ENCODE measurements around the gene SECISBP2.

The SECISBP2 gene

DNA sequence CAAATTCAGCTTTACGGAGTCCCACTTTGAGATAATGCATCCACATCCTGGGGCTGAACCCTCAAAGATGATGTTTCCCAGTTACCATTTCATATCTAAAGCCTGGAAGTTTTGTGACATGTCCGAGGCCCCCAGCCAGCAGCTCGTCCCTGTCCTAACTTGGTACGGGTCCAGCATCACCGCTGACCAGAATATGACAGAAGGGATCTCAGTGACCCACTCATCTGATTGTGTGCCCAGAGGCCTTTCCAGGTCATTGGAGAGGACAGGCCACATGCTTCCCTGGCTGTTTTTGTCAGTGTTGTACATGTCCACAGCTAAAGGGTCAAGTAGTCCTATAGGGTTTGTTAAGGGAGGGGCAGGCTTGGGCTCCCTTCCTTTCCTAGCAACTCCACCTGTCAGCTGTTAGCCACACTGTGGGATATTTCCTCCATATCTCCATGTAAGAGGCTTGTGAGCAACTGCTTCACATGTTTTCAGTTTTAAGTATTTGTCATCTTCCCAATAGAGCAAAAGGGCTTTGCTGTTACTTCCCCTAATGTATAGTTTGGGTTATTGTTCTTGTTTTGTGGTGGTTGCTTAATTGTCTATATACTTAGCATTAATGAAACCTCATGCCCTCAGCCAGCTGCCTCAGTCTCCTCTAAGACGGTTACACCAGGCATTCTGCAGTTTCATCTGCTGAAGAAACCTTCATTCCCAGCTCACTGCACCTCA is 33.4 kb downstream of the SECISBP2 start:
- no peak for DNase-seq

DNA sequence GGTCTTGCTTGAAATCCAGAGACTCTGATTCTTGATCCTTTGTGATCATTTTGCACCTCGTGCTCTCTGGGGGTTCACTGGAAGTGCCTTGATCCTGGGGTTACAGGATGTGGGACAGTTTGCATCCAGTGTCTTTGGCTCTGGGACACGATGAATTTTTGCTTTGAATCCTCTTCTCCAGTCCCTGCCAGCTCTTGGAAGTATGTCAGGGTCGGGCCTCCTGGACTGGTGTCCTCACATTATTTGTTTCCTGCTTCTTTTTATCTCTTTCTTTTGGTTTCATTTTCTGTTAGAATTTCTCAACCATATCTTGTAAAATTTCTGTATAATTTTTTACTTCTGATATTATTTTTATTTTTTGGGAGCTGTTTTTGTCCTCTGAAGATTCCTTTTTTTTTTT is 34.2 kb downstream of the SECISBP2 start:
- DNase-seq = no peak

DNA sequence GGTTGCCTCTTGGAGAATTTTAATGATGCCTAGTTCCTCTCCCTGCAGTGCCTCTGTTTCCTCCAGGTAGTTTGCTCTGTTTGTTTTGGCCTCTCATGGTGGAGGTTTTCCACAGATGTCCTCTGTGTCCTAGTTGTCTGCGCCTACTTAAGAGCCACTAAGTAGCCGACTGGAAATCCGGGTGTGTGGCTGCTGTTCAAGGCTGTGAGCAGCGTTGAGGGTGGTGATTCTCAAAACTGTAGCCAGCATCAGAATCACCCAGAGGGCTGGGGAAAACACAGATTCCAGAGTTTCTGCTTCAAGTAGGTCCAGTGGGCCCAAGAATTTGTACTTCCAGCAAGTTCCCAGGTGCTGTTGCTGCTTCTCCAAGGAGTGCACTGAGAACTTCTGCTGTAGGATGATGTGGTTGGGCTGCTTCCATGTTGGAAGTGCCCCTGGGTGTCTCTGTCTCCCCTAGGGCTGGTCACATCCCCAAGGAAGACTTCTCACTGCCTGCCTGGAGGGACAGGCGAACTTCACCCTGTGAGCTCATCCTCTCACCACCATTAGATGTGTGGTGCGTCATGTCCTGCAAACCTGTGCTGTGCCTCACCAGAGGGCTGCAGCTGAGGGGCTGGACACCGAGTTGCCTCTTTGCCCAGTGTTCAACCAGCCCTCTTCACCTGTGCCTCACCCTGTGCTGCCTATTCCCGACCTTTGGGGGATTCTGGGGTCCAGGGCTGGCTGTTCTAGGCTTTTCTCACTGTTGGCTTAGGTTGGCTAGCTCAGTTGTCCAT is 34.8 kb downstream of the SECISBP2 start:
- DNase-seq = no peak

DNA sequence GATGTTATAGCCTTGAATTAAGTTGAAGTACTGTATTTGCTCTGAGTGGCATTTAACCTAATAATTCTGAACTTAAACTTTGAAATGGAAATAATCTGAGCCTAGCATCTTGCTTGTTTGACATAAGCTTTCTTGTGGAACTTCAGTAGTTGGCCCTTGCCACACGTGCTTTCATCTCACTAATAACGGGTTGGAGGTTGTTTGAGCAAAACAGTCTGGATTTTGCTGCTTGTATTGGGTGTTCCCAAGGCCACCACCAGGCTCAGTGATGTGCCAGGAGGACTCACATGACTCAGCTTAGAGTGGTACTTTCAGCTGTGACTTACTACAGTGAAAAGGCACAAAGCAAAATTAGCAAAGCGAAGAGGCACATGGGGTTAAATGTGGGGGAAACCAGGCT is 35.7 kb downstream of the SECISBP2 start:
- DNase-seq = no peak

DNA sequence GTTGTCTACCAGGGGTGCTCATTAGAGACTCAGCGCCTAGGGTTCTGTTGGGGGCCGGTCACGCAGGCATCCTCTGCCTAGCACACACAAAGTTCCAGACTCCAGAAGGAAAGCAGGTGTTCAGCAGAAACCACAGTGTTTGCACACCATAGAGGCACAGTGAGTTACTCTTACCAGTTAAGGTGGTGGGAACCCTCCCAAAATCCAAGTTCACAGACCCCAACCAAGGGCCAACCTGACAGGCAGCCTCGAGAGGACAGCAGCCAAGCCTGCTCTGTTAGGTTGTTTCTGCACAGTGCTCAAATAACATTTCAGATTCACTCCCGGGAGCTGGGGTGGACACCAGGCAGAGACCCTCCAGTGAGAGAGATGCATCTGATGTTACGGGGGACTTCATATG is 36.2 kb downstream of the SECISBP2 start:
- DNase-seq = no peak

DNA sequence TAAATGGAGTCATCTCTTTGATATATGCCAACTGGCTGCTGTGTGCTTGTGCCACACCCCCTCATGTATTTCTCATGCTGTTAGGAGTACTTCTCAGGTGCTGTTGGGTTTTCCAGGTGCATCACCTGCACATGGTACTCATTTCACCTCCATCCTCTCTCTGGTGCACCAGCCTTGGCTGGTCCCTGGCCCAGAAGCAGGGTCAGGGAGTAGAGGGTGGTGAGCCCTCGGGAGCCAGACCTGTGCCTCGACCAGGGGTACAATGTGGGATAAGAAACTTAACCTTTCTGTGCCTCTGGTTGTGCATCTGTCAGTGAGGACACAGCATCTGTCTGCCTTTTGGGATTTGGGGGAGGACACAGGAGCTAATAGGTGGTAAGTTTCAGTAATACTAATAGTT is 38.5 kb downstream of the SECISBP2 start:
- DNase-seq = no peak

DNA sequence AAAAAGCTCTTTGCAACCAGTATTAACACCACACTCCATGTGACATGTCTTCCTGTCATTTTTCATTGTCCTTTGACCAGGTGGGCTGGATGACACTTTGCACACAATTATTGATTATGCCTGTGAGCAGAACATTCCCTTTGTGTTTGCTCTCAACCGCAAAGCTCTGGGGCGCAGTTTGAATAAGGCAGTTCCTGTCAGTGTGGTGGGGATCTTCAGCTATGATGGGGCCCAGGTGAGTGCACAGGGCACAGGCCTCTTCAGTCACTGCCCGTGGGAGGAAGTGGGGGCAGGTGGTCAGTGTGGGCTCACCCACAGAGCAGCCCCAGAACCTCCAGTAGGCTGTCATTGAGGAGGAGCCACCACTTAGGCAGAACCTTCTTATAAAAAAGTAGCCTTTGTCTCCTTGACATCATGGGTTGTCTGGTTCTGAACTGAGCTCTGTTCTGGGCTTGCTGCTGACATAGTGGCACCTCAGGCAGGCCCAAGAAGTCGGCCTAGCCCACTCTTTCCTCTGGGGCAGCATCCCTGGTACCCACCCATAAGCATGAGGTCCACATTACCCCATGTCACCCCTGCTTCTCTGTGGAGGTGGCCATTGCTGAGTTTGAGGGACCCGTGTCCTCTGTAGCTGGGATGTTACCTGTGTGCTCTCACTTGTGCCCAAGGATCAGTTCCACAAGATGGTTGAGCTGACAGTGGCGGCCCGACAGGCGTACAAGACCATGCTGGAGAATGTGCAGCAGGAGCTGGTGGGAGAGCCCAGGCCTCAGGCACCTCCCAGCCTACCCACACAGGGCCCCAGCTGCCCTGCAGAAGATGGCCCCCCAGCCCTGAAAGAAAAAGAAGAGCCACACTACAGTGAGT is 39.3 kb downstream of the SECISBP2 start:
- DNase-seq = no peak

DNA sequence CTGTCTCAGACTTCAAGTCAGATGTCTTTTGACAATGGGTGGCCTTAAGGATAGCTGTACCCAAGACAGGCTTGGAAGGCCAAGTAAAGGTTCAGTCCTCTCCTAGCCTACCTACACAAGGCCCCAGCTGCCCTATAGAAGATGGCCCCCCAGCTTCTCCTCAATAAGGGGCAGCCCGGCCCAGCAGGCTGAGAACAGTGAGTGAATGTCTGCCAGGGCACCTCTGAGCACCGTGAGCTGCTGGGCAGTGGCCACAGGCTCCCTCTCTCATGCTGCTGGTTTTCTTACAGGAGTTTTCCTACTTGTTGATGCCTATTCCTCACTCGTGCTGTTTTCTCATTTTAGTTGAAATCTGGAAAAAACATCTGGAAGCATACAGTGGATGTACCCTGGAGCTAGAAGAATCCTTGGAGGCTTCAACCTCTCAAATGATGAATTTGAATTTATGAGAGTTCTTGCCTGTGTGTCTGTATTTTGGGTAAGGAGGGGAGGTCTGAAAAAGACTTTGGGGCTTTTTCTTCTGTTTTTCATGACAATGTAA is 40.1 kb downstream of the SECISBP2 start:
- no peak for DNase-seq

DNA sequence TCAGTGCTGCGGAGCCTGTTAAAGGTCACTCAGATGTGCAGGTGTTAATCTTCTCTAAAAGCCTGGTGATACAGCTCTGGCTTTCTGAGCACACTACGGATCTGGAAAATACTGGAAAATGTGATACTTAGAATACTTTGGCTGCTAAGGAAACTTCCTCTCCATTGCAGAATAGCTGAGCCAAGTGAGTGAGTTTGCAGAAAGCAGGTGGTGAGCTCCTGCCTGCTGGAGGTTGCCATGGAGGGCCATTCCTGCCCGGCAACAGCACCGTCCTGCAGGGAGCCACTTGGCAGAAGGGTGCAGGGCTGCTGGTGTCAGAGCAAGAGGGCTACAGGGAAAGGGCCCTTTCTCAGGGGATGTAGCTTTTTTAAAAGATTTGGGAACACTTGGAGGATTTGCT is 40.7 kb downstream of the SECISBP2 start:
- DNase-seq = no peak

DNA sequence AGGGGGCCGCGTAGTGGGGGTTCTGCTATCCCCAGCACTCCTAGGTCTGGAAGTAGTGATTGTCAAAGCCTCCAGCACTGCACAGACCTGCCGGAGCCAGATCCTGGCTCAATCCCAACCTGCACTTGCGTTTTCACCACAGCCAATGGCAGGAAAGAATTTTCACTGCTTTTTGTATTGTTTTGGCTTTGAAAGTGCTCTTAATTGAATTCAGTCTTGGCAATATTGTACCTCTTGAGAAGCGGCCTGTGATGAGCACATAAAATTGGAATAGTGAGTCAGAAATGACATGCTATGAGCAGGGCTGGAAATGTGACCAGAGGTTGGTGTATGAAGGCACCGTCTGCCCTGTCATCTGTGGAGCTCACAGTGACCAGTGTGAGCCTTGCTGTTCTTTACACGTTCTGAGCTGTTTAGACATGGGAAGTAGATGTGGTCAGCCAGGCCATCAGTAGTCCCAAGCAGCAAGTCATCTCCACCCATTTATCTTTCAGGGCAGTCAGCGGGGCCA is 41.5 kb downstream of the SECISBP2 start:
- DNase-seq = no peak

DNA sequence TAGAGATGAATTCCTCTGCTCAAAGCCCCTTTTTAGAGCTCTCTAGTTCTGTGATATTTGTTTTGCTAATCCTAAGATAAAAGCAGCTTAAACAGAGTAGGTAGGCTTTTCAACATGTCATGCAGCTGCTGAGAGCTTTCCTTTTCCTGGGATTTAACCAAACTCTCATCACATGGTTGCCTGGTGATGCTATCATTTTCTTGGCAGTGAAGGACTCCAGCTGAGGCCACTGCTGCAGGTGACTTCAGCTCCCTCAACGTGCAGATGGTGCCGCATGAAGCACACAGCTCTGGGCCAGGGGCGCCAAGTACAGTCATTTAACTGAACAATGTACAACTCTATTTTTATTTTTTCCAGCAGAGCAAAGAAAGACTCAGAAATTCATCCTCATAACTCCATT is 42.2 kb downstream of the SECISBP2 start:
- no peak for DNase-seq

DNA sequence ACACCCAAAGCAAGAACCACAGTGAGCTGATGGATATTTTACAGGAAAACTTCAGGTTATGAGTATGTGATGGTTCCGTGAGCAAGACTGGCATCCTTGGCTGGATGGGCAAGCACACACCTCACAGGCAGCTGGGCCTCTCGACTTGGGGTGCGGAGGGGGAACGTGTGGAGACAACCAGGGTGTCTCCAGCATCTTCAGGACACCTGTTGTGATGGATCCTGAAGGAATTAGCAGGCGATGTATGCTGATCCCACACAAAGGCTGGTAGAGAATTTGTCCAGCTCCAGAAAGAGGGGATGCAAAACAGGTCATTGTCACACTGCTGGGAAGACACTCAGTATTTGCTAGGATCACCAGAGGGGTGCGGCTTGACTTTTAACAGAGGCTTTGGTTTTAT is 42.7 kb downstream of the SECISBP2 start:
- no peak for DNase-seq

DNA sequence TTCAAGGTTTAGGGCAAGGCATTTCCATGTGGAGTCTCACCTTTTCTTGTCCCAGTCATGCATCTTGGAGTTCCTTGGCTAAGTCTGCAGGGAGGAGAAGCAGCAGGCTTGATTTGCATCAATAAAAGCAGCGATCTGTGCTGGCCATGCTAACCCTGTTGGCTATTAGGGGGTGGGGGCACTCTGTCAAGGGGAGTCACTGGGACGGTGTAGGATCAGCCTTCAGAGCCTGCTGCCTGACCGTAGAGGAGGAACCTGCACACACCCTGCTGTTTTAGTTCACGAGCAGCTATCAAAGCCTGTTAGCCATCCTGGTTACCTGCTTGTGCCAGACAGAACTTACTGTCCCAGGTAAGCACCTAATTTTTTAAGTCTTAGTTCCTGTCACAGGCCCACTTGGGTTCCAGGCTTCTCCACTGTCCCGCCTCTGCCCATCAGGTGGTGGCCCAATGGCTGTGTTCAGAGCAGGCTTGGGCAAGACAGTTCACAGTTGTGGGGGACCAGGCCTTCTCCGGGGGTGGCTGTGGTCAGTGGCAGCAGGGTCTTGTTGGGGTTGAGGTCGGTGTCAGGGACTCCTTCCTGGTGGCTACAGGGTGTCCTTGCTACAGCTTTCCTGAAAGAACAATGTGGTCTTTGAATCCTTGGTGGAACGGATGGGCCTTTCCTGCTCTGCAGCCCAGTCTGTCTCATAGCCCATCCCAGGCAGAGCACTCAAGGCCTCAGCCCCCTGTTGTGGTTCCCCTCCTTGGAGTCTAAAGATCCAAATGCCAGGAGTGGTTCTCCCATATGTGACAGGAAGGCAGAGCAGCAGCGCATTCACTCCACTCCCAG is 43.7 kb downstream of the SECISBP2 start:
- no peak for DNase-seq

DNA sequence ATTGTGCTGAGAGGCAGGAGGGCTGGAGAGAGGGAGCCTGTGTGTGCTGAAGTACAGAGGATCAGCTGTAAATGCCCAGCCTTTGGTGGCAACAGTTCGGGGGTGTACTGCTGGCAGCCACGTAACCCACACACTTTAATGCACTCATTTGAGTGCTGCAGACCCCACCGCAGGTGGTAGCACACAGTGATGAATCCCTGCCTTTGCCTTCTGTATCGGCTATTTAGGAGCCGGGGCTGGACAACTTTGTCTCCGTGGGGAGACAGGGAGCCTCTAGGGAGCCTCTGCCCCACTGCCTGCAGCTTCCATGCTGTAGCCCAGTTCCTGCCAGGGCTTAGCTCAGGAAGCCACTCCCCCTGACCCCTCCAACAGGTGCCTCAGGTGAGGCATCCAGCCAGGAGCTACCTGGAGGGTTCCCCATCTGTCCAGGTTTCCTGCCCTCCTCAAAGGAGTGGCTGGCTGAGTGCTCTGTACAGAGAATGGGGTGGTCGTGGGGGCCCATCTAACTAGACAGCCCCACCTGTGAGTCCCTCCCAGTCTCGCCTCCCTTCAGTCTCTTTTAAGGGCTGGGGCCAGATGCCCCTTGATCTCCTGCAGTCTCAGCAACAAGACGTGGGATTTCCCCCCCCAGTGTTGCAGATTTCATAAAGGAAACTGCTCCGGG is 44.5 kb downstream of the SECISBP2 start:
- no peak for DNase-seq

DNA sequence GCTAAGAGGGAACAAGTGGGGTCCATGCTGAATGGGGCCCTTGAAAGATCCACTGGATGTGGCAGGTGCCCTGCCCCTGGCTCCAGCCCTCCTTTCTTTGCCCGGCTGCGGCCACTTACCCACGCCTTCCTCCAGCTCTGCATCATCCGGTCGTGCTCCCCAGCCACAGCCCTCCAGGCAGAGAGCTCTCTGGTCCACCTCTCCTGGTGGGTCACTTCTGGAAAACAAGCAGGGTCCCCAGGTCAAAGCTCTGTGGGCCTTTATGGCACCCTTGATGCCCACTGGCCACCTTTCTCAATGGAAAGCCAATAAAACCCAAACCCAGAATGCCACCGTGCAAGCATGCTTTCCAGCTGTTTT is 45.0 kb downstream of the SECISBP2 start:
- DNase-seq = no peak

DNA sequence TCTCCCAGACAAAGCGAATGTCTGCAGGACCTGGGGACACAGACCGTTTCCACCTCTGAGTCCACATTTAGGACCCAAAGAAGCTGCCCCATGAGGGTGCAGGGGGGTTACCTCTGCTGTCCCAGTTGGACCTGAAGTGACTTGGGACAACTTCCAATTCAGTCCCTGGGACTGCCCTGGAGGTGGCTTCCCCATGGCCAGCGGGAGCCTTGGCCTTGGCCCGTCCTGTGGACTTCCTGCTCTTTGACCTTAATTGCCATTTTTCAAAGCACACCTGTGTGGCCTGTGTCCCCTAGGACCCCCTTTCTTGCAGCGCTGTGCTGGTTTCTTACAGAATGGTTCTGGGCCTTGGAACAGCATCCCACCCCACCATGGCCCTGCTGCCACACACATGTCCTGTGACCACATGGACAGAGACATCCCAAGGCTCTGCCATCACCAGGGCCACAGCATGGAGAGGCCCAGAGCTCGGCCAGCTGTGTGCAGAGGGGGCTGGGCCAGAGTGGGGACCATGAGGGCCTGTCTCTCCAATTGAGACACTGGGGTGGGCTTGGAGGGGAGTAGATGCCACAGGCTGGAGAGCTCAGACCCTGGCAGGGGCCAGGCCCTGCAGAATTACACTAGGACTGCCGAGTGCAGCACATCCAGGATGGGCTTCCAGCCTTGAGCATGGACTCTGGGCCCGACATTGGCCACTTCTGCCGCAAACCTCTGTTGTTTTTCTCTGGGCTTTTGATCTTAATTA is 45.8 kb downstream of the SECISBP2 start:
- no peak for DNase-seq

DNA sequence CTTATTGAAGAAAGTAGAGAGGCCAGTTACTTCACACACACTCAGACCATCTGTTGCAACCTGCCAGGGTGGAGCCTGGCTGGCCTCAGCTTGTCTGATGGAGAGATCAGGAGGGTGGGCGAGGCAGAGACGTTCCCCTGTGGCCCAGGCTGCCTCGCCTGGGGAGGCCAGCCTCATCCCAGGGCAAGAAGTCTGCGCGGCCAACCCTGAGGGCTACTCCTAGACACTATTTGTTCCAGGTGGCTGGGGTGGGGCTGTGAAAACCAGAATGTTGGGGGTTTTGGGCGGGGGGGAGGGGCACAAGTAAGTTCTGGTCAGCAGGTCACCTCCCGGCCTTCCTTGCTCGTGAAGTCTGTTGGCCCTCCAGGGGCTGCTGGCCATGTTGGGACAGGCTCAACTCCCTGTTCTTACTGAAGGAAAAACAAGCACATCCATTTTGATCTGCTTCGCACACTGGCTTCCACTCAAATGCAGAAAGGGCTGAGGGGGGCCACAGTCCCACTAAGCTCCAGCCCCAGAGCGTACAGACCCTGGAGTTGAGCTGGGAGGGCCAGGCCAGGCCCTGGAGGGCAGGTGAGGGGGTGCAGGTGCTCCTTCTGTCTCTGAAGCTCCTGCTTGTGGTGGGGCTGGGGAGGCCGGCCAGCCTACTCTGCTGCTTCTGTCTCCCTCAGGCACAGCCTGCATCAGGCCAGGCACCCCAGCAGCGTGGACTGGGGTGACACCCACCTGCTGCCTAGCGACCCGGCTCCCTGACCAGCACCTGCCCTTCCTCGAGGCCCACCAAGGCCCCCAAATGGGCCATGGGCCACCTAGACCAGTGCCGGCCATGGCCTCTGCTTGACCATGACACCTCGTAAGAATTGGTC is 46.6 kb downstream of the SECISBP2 start:
- no peak for DNase-seq

DNA sequence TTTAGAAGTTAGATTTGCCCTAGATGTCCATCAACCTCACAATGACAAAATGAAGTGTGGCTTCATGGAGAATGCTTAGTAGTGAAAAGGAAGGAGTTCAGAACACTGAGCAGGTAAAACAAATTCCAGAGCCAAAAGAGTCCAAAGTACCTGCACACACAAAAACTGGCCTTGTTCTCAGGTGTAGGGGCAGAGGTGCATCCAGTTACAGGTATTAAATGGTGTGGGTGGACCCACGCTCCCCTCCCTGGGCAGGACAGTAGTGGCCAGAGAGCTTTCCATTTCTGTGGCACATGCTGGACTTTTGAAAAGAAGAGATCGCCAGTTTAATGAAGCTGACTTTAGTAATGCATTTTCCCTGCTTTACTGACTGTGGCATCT is 47.2 kb downstream of the SECISBP2 start:
- no peak for DNase-seq

DNA sequence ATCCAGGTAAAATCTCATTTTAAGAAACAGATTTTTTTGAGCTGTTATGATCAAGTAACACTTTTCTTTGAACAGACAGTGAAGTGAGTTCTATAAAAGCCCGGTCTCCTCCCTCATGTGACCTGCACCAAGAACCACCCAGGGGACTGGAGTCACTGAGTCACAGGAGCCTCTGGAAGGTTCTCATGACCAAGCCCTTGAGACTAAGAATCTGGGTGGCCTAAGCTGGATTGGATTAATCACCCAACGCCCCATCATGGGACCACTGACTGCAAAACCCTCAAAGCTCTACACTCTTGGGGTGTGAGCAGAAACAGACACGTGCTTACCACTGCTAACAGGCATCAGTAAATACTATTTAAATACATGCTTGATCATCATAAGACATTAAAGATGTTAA is 48.4 kb downstream of the SECISBP2 start:
- DNase-seq = no peak

DNA sequence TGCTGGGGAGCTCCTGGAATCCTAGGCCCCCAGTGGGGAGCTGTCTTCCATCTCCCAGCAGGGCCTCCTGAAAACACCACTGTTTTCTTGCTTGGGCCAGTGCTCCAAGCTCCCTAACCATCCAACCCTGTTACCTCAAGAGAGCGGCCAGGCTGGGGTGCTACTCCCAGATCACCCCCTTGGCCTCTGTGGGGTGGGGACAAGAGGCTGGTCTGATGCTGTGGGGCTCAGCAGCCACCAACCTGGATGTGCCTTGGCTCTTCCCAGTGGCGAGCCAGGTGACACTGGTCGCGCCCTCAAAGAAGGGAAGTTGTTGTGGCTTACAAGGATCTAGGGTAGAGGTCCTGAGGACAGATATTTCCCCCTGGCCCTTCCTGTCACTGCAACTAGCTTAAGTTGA is 49.0 kb downstream of the SECISBP2 start:
- DNase-seq = no peak
